Spleen (tissue), 13 donors: ENCODE results near the gene MLLT10. TPM values are rescaled to one million over a fixed set of nuclear protein-coding genes. Genes with fewer than 3 reads are reported as not detected.

Experiments used
- DNase-seq: peaks from one replicate; pipeline ENCODE4 v3.0.0-alpha.2; 2020
- H3K27ac ChIP-seq, 8 donors: fragments of 200-600 bp; sonication (generic) in 7 of 8; 1 replicate in 4 of 8; 2 replicates in 4 of 8; pipeline versions ENCODE4 v1.5.0 to v1.8.0; 2016 to 2021; ENCODE audit warnings: inconsistent platforms in 4 of 8, mild to moderate bottlenecking in 4 of 8, moderate library complexity in 1 of 8
- H3K27me3 ChIP-seq, 7 donors: fragments of 200-600 bp; sonication (generic) in 6 of 7; replicated peaks in 1 of 7; 1 replicate in 4 of 7; 2 replicates in 3 of 7; pipeline versions ENCODE4 v1.5.0 to v1.8.0; 2016 to 2021; ENCODE audit warnings: inconsistent platforms in 3 of 7, mild to moderate bottlenecking in 1 of 7
- H3K36me3 ChIP-seq, 6 donors: fragments of 200-600 bp; sonication (generic) in 5 of 6; 1 replicate in 4 of 6; 2 replicates in 2 of 6; pipeline versions ENCODE4 v1.5.0 to v1.8.0; 2016 to 2021; ENCODE audit warnings: inconsistent platforms in 2 of 6
- H3K4me1 ChIP-seq, 6 donors: fragments of 200-600 bp; sonication (generic) in 5 of 6; 1 replicate in 3 of 6; 2 replicates in 3 of 6; pipeline versions ENCODE4 v1.5.0 to v1.8.0; 2016 to 2021; ENCODE audit warnings: inconsistent platforms in 3 of 6
- H3K4me3 ChIP-seq, 8 donors: fragments of 200-600 bp; sonication (generic) in 7 of 8; 1 replicate in 4 of 8; 2 replicates in 4 of 8; pipeline versions ENCODE4 v1.5.0 to v1.8.0; 2016 to 2021; ENCODE audit warnings: inconsistent platforms in 4 of 8, mild to moderate bottlenecking in 4 of 8, moderate library complexity in 2 of 8
- H3K9me3 ChIP-seq, 8 donors: fragments of 200-600 bp; sonication (generic) in 7 of 8; 1 replicate in 4 of 8; 2 replicates in 4 of 8; pipeline versions ENCODE4 v1.5.0 to v1.8.0; 2016 to 2021; ENCODE audit warnings: inconsistent platforms in 4 of 8
- CTCF ChIP-seq, 11 experiments: fragments of 200-600 bp in 7 of 11; fragments of 450-650 bp in 4 of 11; sonication (generic) in 4 of 11; IDR thresholded peaks in 8 of 11; conservative IDR thresholded peaks in 3 of 11; 1 replicate in 7 of 11; 2 replicates in 4 of 11; pipeline versions ENCODE4 v1.4.0 to v1.8.0; 2016 to 2021; ENCODE audit warnings: antibody characterized with exemption in 11 of 11, inconsistent platforms in 4 of 11, mild to moderate bottlenecking in 1 of 11
- POLR2A ChIP-seq, 3 donors: fragments of 450-650 bp; IDR thresholded peaks; one replicate each; pipeline ENCODE4 v1.5.1; 2017; ENCODE audit warnings: antibody characterized with exemption in 3 of 3, mild to moderate bottlenecking in 1 of 3
- POLR2AphosphoS5 ChIP-seq, 3 donors: sonication (generic); formaldehyde crosslinking; IDR thresholded peaks; one replicate each; pipeline ENCODE4 v1.5.1; 2017; ENCODE audit warnings: antibody characterized with exemption in 3 of 3
- WGBS, 5 donors: extraction: QIAGEN DNeasy Blood & Tissue Kit in 3 of 5; methylation state at CpG; one replicate each; pipeline versions ENCODE4 v1.1.5 to v1.1.7; 2013 to 2018; 5-methylcytosine and 5-hydroxymethylcytosine counted together
- intact Hi-C: fragments of 100-400 bp; cut with DNase I; formaldehyde crosslinking; loops from one replicate; pipeline ENCODE4 v1.15.0; 2023; ENCODE audit warnings: low total_unique reads
- long read RNA-seq, 2 donors: transcript quantifications; one replicate each; lab custom pipeline, GENCODE V29; 2026
- polyA plus RNA-seq, 3 donors: library from polyadenylated mRNA; stranded (reverse); fragments of 200-250 nt; gene quantifications; one replicate each; pipeline ENCODE4 v1.2.1, GENCODE V29; 2013
- total RNA-seq, 7 donors: library from RNA; depleted of rRNA in 3 of 7; stranded (reverse); fragments of >200 nt in 3 of 7; fragmentation: NEBNext Ultra II Directional in 4 of 7; extraction: Animal tissue kit (Norgen Biotek cat#: 25700) in 4 of 7; gene quantifications; one replicate each; pipeline versions ENCODE4 v1.1.0 to v1.2.1, GENCODE V29; 2016 to 2021
- donor health status: healthy with polysubstance abuse.
- donor health status: DM: no; HTN: no; CAD: no; lungs with moderate emphysema.
- donor health status: DM: no; HTN: no; CAD: no.
- donor health status: Bipolar disorder and iron deficiency.
- donor health status: healthy.
- donor health status: DM: no; HTN: no; CAD: no.
- donor health status: DM: yes; HTN: yes; CAD: no.

MLLT10 gene
- total RNA-seq (10 to 100 TPM; 34.9 to 58.1 (median 50.6) TPM), polyA plus RNA-seq (10 to 100 TPM in 1 of 3 donors, 1 to 10 TPM in 2; 9.5 to 13.7 (median 9.9) TPM)
- long read RNA-seq, donor 1, partial matches to known transcripts: 0 of 1 reads
- long read RNA-seq, donor 1, other reads (novel, unspliced or antisense): 0 of 1 reads
- long read RNA-seq, donor 2: 0 reads

- intact Hi-C loops: no loop called here
- peaks cover 0 to 24% (median 7%) of the 10 kb centered on the region in 6 donors for H3K36me3 ChIP-seq
- peaks cover 10 to 43% (median 27%) of the 10 kb centered on the region in 6 donors for H3K4me1 ChIP-seq
- H3K27ac ChIP-seq: peak within 1 kb of the TSS; percentile 93 to 97 (median 96)
- H3K27me3 ChIP-seq: peaks cover 0 to 3% (median 0%) of the 10 kb centered on the region in 7 donors
- TF ChIP-seq POLR2A (IDR thresholded peaks at IDR 0.05) (peak in 2 of 3 donors; percentile 14 to 37), CTCF (IDR thresholded peaks at IDR 0.05 in 8 of 11, conservative IDR thresholded peaks at IDR 0.05 in 3 of 11) (peak in 6 of 11 experiments; percentile 21 to 50 (median 36)), POLR2AphosphoS5 (IDR thresholded peaks at IDR 0.05) (peak; percentile 82 to 92 (median 90))
- peak; percentile 99 for DNase-seq
- peak within 1 kb of the TSS; percentile 64 to 90 (median 76) for H3K4me3 ChIP-seq
- 0 to 2% (median 1%) methylated on average over 33 to 74 of the region's 74 CpGs for WGBS, 5 donors
- H3K9me3 ChIP-seq: no peaks in the 10 kb centered on the region
Observed at GRCh38 chr10:21533467-21534279, at the start of gene MLLT10. MLLT10 (plus strand) TSS chr10:21534232; CDS start chr10:21534645, 413 bp downstream.

DNA sequence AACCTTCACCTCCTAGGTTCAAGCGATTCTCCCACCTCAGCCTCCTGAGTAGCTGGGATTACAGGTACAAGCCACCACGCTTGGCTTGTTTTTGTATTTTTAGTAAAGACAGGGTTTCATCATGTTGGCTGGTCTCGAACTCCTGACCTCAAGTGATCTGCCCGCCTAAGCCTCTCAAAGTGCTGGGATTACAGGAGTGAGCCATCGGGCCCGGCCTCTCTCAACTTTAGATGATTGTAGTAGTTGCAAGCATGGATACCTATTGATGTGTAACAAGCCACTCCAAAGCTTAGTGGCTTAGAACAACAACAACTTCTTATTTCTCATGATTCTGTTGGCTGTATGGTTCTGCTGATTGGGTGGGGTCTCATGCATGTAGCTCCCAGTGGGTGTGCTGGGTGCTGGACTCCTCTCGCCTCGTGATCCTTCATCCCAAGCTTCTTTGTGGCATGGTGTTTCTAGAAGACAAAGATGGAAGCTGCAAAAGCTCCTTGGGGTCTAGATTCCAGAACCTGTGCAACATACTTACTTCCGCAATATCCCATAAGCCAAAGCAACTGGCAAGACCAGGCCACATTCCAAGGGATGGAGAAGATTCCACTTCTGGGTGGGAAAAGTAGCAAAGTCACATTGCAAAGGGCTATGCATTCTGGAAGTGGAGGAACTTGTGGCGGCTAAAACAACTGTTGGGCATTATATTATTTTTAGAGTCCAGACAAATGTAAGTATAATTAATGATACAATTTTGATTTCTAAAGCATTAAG, 46.4 kb upstream of the MLLT10 start:
- TF ChIP-seq POLR2A (IDR thresholded peaks at IDR 0.05) (no peak), POLR2AphosphoS5 (IDR thresholded peaks at IDR 0.05) (no peak), CTCF (IDR thresholded peaks at IDR 0.05 in 8 of 11, conservative IDR thresholded peaks at IDR 0.05 in 3 of 11) (no peak)
- H3K27me3 ChIP-seq: no peaks in the 10 kb centered on the region
- H3K9me3 ChIP-seq: no peaks in the 10 kb centered on the region
- no peak overlapping the region for H3K27ac ChIP-seq
- intact Hi-C loops: no loop called here
- H3K4me3 ChIP-seq: no peak overlapping the region
- no peak for DNase-seq
- WGBS, 5 donors: 94 to 98% (median 95%) methylated on average over 10 of the region's 10 CpGs
- no peaks in the 10 kb centered on the region for H3K4me1 ChIP-seq
- H3K36me3 ChIP-seq: no peaks in the 10 kb centered on the region

- Histone ChIP-seq H3K9me3 (no peaks in the 10 kb centered on the region), H3K4me1 (no peaks in the 10 kb centered on the region), H3K27ac (no peak overlapping the region), H3K36me3 (no peaks in the 10 kb centered on the region), H3K27me3 (peaks cover 0 to 2% (median 0%) of the 10 kb centered on the region in 7 donors), H3K4me3 (no peak overlapping the region)
- TF ChIP-seq POLR2A (IDR thresholded peaks at IDR 0.05) (no peak), POLR2AphosphoS5 (IDR thresholded peaks at IDR 0.05) (no peak), CTCF (IDR thresholded peaks at IDR 0.05 in 8 of 11, conservative IDR thresholded peaks at IDR 0.05 in 3 of 11) (no peak)
- intact Hi-C loops: no loop called here
- 50 to 70% (median 55%) methylated on average over 6 of the region's 6 CpGs for WGBS, 5 donors
- DNase-seq: no peak
Observed at GRCh38 chr10:21488246-21488956, 45.6 kb upstream of the MLLT10 start.
